ENCODE measurements around the gene FAF2.

The FAF2 gene

GRCh38 chr5:176418251-176418650 is 29.9 kb upstream of the FAF2 start:
- peaks cover 8% of the 10 kb centered on the region for H3K36me3 ChIP-seq (ENCODE audit: low read depth)
- ATAC-seq (ENCODE audit: low read depth): peak; percentile 57
- H3K27ac ChIP-seq (ENCODE audit: poor library complexity, severe bottlenecking): peak overlapping the region; percentile 94
- H3K4me3 ChIP-seq (ENCODE audit: severe bottlenecking): no peak overlapping the region
- H3K4me1 ChIP-seq (ENCODE audit: insufficient read depth, poor library complexity, severe bottlenecking): peaks cover 41% of the 10 kb centered on the region
- DNase-seq (ENCODE audit: low spot score): no peak
- no peaks in the 10 kb centered on the region for H3K27me3 ChIP-seq (ENCODE audit: insufficient read depth, poor library complexity, severe bottlenecking)
- no peaks in the 10 kb centered on the region for H3K9me3 ChIP-seq (ENCODE audit: severe bottlenecking)
- no peak for TF ChIP-seq CTCF (IDR thresholded peaks at IDR 0.05; ENCODE audit: poor library complexity, severe bottlenecking)

GRCh38 chr5:176420086-176420485 is 28.1 kb upstream of the FAF2 start:
- DNase-seq (ENCODE audit: low spot score): no peak
- no peaks in the 10 kb centered on the region for H3K27me3 ChIP-seq (ENCODE audit: insufficient read depth, poor library complexity, severe bottlenecking)
- peaks cover 23% of the 10 kb centered on the region for H3K4me1 ChIP-seq (ENCODE audit: insufficient read depth, poor library complexity, severe bottlenecking)
- no peak overlapping the region for H3K4me3 ChIP-seq (ENCODE audit: severe bottlenecking)
- H3K27ac ChIP-seq (ENCODE audit: poor library complexity, severe bottlenecking): no peak overlapping the region
- no peak for ATAC-seq (ENCODE audit: low read depth)
- no peak for TF ChIP-seq CTCF (IDR thresholded peaks at IDR 0.05; ENCODE audit: poor library complexity, severe bottlenecking)
- peaks cover 2% of the 10 kb centered on the region for H3K36me3 ChIP-seq (ENCODE audit: low read depth)
- H3K9me3 ChIP-seq (ENCODE audit: severe bottlenecking): no peaks in the 10 kb centered on the region

- H3K9me3 ChIP-seq (ENCODE audit: severe bottlenecking): no peaks in the 10 kb centered on the region
- H3K36me3 ChIP-seq (ENCODE audit: low read depth): no peaks in the 10 kb centered on the region
- no peak for DNase-seq (ENCODE audit: low spot score)
- no peak overlapping the region for H3K27ac ChIP-seq (ENCODE audit: poor library complexity, severe bottlenecking)
- no peak overlapping the region for H3K4me3 ChIP-seq (ENCODE audit: severe bottlenecking)
- H3K27me3 ChIP-seq (ENCODE audit: insufficient read depth, poor library complexity, severe bottlenecking): no peaks in the 10 kb centered on the region
- H3K4me1 ChIP-seq (ENCODE audit: insufficient read depth, poor library complexity, severe bottlenecking): peaks cover 17% of the 10 kb centered on the region
- no peak for TF ChIP-seq CTCF (IDR thresholded peaks at IDR 0.05; ENCODE audit: poor library complexity, severe bottlenecking)
- ATAC-seq (ENCODE audit: low read depth): no peak
Measured at GRCh38 chr5:176420972-176421544, 27.1 kb upstream of the FAF2 start.

- H3K36me3 ChIP-seq (ENCODE audit: low read depth): no peaks in the 10 kb centered on the region
- H3K27me3 ChIP-seq (ENCODE audit: insufficient read depth, poor library complexity, severe bottlenecking): no peaks in the 10 kb centered on the region
- no peak overlapping the region for H3K4me3 ChIP-seq (ENCODE audit: severe bottlenecking)
- H3K9me3 ChIP-seq (ENCODE audit: severe bottlenecking): no peaks in the 10 kb centered on the region
- peaks cover 8% of the 10 kb centered on the region for H3K4me1 ChIP-seq (ENCODE audit: insufficient read depth, poor library complexity, severe bottlenecking)
- DNase-seq (ENCODE audit: low spot score): no peak
- H3K27ac ChIP-seq (ENCODE audit: poor library complexity, severe bottlenecking): no peak overlapping the region
- TF ChIP-seq CTCF (IDR thresholded peaks at IDR 0.05; ENCODE audit: poor library complexity, severe bottlenecking): no peak
- no peak for ATAC-seq (ENCODE audit: low read depth)
Measured at GRCh38 chr5:176424181-176424580, 24.0 kb upstream of the FAF2 start.

GRCh38 chr5:176425138-176425537 is 23.0 kb upstream of the FAF2 start:
- Histone ChIP-seq H3K9me3 (ENCODE audit: severe bottlenecking) (no peaks in the 10 kb centered on the region), H3K27ac (ENCODE audit: poor library complexity, severe bottlenecking) (no peak overlapping the region), H3K36me3 (ENCODE audit: low read depth) (no peaks in the 10 kb centered on the region), H3K4me3 (ENCODE audit: severe bottlenecking) (no peak overlapping the region), H3K27me3 (ENCODE audit: insufficient read depth, poor library complexity, severe bottlenecking) (no peaks in the 10 kb centered on the region), H3K4me1 (ENCODE audit: insufficient read depth, poor library complexity, severe bottlenecking) (peaks cover 8% of the 10 kb centered on the region)
- TF ChIP-seq CTCF (IDR thresholded peaks at IDR 0.05; ENCODE audit: poor library complexity, severe bottlenecking): no peak
- ATAC-seq (ENCODE audit: low read depth): no peak
- DNase-seq (ENCODE audit: low spot score): no peak

Data from RWPE2 (cell line).